GM19035 (cell line): ENCODE measurements around the gene RASGRP3.
"Not testable (repeated sequence)": the region's sequence is repeated elsewhere in the genome, so short reads cannot be mapped to it uniquely, and the experiment has no call there.

ENCODE experiments used
- ATAC-seq: cut with Tn5 transposase; IDR thresholded peaks from one replicate; pipeline ENCODE4 v1.9.1; 2021; ENCODE audit not compliant: unreplicated experiment

RASGRP3 gene

DNA sequence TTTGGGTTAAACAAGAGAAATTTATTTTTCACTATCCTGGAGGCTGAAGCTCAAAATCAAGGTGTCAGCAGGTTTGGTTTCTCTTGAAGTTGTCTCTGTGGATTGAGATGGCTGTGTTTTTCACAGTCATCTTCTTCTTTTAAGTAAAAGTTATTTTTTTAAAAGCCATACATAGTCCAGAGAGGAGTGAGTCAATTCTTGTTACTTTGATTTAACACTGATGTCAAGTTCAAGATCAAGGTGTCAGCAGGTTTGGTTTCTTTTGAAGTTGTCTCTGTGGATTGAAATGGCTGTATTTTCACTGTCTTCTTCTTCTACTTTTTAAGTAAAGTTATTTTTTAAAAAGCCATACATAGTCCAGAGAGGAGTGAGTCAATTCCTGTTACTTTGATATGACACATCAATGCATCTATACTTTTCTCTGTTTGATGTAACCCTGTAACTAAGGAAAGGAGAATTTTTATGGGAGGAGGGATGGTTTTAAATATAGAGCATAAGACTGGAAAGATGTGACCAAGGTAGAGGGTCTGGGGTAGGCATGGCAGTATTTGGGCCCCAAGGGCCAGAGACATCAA, 22.5 kb upstream of the RASGRP3 start:
- no peak for ATAC-seq

GRCh38 chr2:33457556-33458247, 18.7 kb upstream of the RASGRP3 start:
- ATAC-seq: no peak

GRCh38 chr2:33458248-33458819, 18.1 kb upstream of the RASGRP3 start:
- no peak for ATAC-seq

GRCh38 chr2:33459745-33460144, 16.7 kb upstream of the RASGRP3 start:
- no peak for ATAC-seq

DNA sequence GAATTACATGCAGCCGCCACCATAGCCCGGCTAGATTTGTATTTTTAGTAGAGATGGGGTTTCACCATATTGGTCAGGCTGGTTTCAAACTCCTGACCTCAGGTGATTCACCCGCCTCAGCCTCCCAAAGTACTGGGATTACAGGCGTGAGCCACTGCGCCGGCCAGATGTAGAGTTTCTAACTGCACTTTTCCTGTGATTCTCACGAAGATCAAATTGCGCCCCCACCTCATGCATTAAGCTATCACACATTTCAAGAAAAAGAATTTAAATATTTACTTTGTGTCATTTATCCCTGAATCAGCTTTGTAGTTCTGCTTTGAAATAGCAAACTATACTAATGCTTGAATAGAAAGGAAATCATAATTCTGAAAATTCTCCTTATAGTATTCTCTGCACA, 13.9 kb upstream of the RASGRP3 start:
- not testable (repeated sequence) for ATAC-seq

GRCh38 chr2:33467413-33467812, 9.0 kb upstream of the RASGRP3 start:
- ATAC-seq: no peak

DNA sequence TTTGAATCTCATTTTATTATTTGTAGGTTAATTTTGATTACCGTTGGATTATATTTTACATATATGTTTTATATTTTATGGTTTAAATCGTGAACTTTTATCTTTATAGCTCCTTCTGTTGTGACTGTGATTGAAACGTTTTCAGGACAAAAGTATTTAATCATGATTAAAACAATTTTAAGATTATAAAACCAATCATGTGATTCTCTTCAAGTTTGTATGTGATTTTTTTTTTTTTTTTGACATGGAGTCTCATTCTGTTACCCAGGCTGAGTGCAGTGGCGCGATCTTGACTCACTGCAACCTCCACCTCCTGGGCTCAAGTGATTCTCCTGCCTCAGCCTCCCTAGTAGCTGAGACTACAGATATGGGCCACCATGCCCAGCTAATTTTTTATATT, 7.2 kb upstream of the RASGRP3 start:
- no peak for ATAC-seq

DNA sequence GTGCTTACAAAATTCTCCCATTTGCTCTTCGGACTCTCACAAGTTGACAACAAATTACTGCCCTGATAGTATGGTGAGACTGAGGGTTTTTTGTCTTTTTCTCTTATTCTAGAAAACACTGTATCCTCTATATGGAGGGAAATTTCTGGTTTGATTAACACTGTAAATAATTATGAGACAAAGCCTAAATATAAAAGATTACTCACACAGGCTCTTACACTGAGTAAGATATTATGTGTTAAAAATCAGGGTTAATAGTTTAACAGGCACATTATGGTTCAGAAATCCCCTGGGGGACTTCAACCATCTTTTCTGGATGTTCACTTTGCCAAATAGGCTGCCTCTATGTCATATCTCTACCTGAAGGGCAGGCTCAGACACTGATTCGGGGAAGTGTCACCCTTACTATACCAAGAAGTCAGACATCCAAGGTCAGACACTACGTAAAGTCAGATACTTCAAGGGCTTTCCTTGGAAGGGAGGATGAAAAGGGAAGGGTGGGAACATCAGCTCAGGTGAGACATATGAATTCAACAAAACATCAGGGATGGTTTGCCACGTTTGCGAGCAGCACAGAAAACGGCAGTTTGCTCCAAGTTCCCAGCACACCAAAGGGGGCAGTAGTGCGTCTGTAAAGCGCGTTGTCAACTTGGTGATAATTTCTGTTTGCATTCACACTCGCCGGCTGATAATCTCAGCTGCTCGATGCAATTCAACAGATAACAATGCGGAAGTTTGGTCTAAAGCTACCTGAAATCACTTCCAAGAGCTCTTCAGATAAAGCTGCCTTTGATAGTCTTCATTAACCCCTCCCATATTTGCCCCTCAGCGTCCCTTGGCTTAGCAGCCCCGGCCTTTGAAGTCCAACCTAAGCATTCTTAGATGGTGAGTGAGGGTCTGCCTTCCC, 972 bp upstream of the RASGRP3 start:
- peak; percentile 50 for ATAC-seq

DNA sequence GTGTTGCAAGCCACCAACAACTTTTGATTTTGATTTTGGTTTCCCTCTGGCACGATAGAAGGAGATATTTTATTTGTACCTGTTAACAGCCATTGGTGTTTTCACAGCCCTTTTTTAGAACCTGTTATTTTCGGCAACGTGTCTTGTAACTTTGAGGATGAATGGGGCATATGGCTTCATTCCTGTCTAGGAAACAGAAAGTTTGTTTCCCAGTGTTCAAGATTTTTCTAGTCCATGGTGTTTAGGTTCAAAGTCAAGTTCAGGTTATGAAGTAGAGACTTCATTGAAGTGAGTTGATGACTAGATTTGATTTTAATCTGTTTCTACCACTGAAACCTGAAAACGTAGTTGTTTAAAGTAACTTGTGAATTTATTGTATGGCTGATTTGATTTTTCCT, 343 bp downstream of the RASGRP3 start:
- no peak for ATAC-seq

DNA sequence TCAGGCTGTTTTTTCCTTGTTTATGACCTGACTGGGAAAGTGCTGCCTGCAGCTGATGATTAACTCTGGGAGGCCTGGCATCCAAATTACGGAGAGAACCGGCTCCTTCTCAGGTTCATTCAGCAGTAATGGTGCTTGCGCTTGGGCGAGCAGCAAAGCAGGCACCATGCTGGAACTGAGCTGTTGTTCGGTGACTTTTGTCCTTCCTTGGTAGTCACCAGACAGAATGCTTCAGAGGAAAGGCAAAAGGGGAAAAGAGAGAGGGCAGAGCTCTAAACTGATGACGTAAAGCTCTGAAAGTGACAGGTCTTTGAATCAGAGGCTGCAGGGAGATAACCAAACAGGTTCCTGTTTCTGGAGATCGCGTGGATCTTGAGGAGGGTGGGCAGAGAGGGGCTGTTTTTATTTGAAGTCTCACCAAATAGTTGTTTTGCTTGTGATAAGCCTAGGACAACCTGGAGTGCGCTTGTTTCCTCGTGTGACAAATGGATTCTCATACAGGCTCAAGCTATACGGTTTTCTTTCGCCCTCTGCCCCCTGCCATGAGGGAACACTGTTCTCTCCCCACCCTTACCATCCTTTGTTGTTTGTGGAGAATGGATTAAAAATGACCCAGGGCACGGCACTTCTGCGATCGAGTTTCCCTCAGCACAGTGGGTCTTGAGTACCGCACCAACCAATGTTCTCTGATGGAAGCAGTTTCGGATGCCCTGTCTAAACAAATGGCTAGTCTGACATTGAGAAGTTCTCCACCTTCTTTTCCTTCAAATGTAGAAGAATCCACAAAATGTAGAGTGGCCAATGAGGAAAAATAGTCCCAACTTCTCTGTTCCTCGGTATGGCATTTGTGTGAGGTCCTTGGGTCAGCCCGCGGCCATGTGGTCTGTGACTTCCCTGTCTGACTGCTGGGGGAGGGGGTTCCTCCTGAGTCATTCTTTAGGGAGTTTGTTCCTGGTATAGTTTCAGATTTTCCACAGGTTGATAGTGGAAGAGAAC, 1.3 kb downstream of the RASGRP3 start:
- ATAC-seq: peak; percentile 29

DNA sequence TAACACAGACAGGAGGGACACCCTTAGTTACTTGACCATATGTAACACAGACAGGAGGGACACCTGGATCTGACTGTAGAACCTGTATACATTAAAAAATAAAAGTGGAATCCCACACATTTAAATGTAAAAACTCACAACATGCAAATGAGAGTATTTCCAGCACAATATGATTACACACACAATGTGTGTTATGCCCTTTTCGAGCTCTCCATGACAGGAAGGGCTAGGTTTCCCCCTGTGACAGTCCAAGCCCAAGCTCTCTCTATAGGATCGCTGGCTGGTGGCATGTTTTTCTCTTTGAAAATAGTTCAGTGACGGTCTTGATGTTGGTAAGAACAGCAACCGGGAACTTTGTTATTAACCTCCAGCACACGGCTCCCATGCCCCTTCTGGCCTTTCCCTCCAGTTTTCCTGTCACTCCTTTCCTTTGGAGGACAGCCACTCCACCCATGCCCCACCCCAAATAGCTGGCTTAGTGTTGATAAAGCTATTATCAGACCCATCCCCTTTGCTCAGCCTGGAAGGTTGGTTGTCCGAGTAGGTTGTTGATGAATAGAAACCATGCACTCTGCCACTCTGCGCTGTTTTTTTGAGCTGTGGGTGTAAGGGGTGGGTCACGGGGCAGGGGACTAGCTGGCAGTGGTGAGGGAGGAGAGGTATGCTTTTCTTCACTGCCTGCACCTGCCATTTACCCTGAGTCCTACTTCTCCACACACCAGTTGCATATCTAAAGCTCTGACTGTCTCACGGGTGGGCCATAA, 2.7 kb downstream of the RASGRP3 start:
- ATAC-seq: no peak

DNA sequence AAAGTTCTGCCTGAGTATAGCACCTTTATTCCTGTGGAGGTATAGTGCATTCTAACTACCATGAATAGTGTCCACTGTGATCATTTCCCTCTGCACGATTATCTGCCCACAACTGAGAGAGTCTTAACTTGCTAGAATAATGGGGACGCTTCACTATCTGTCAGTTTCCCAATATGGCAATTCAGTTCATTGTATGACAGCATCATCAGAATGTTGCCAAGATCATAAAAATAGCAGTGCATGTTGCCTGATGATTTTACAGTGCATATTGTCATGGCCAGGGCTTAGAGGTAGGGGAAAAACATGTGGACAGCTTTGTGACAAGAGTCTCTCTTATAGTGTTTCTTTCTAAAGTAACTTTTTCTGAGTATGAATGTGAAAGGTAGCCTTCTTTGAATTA, 6.1 kb downstream of the RASGRP3 start:
- ATAC-seq: no peak

DNA sequence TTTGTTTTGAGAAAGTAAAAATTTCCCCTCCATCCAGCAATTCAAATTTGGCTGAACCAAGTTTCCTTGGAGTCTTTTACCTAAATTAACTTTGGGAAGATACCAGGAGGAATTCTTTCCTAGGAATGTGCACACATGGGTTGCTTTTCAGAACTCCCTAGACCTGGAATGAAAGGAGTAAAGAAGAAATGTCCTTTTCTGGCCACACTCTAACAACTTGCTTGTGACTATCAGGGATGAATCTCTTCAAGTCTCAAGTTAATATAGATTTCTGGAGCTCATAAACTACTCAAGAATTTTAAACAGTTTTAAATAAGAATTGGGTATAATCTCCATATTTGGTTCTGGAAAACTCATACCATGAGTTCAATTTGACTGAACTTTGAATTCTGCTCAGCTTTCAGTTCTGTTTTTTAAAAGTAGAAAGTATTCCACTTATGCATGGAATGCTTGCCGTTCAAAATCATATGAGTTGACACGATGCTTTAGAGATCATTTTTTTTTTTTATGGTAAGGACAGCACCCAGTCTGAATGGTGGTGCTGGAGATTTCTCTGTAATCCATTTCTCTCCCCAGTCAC, 7.7 kb downstream of the RASGRP3 start:
- ATAC-seq: no peak

GRCh38 chr2:33485051-33485450, 8.6 kb downstream of the RASGRP3 start:
- ATAC-seq: no peak

DNA sequence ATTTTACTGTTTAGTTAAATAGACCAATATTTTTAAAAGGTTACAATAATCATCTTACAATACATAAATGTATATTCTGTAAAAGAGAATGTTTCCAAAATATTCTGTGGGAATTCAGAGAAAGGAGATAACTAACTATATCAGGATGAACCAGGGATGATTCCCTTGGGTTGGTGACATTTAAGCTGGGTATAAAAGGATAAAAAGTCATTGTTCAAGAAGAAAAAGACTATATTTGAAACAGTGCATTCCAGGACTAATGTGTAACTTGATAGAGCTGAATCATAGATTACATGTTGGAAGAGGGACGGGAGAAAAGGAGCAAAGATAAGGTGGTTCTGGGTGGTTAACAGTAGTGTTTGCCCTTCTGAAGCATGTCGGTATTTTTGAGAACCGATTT, 10.1 kb downstream of the RASGRP3 start:
- ATAC-seq: no peak

DNA sequence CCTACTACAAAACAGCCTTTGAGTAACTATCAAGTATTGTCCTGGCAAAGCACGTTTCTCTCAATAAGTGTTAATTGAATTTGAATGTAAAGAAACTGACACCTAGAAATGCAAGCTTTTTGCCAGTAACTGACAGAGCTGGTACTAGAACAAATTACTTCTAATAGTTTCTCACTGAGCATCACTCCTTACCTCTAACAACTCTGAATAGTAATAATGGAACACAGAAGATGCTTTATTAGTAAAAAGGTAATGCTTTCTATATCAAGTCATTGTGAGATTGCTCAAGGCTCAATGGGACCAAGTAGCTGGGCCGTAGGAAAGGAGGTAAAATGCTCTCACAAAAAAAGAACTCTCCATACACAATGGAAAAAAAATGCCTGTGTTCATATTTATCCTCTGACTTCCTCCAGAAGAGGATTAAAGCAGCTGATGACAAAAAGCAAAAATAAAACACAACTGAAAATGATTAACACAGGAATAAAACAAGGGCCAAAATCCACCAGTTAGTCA, 11.8 kb downstream of the RASGRP3 start:
- ATAC-seq: peak; percentile 52

DNA sequence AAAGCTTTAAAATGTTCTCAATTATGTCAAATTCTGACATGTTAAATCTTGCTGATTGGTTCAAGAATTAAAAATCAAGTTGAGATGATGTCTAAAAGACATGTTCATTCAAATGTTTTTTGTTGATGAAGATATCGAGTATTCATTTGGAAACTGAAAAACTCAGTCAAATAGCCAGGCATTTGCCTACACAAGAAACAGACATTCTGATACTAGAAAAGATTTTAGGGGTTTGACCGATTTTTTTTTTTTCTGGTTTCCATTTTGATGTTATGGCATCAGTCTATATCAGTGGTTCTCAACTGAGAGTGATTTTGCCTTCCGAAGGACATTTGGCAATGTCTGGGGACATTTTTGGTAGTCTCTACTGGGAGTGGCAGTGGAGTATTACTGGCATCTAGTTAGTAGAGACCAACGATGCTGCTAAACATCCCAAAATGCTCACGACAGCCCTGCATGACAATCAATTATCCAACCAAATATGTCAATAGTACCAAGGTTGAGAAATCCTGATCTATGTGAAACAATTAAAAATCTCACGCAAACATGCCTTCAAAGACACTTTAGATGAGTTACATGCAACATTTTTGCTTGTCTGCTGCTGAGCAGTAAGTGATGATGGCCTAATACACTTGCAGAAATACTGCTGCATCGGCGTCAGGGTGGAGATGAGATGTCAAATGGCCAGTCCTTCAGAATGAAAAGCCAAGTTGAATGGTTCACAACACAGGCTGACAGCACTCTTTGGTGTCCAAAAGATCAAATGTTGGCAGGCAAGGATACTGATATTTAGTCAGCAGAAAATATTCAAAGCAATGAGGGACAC, 12.5 kb downstream of the RASGRP3 start:
- peak; percentile 48 for ATAC-seq

- ATAC-seq: no peak
These were observed 13.5 kb downstream of the RASGRP3 start for GRCh38 chr2:33489835-33490431.
